Hepatocyte (in vitro differentiated cells): ENCODE measurements around the gene CHST15.

ENCODE experiments used
- CTCF ChIP-seq: fragments of 200-600 bp; sonication (generic); IDR thresholded peaks from 2 replicates; pipeline ENCODE4 v1.5.1; 2016; ENCODE audit warnings: antibody characterized with exemption, mild to moderate bottlenecking; ENCODE audit not compliant: poor library complexity
- EZH2 ChIP-seq: fragments of 200-600 bp; sonication (generic); IDR thresholded peaks from 2 replicates; pipeline ENCODE4 v1.6.1; 2016; ENCODE audit warnings: antibody characterized with exemption, mild to moderate bottlenecking, borderline replicate concordance

DNA sequence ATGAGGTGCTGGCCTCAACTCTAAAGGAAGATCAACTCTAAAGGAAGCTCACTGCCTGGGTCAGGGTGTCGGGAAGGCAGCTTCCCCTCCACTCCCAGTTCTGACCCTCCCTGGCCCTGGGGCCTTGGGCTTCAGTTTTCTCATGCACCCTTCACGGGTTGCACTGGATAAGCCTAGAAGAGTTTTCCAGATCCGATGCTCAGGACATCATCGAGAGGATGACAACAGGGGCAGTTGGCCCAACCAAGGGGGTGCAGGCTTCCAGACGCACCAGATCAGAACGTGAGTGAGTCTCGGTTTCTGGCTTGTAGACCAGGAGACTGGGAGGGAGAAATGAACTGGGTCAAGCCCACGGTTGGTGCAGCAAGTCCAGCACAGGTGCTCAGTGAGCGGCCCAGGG is 34.2 kb upstream of the CHST15 start:
- no peak for TF ChIP-seq CTCF
- no peak for TF ChIP-seq EZH2
